GM23248 (cell line): ENCODE measurements around the gene TMEM207. TPM values are rescaled to one million over a fixed set of nuclear protein-coding genes. Genes with fewer than 3 reads are reported as not detected.

Experiments used
- DNase-seq: peaks from one replicate; pipeline ENCODE4 v3.0.0-alpha.2; 2015
- H2AFZ ChIP-seq: fragments of 200-600 bp; sonication (generic); 2 replicates; pipeline ENCODE4 v1.6.1; 2016; ENCODE audit warnings: antibody characterized with exemption
- H3F3A ChIP-seq: fragments of 200-600 bp; sonication (generic); 2 replicates; pipeline ENCODE4 v1.6.1; 2016; ENCODE audit warnings: mild to moderate bottlenecking, antibody characterized with exemption, mixed run types; ENCODE audit not compliant: insufficient read depth
- H3K27ac ChIP-seq: fragments of 200-600 bp; sonication (generic); 2 replicates; pipeline ENCODE4 v1.5.1; 2016; ENCODE audit warnings: mild to moderate bottlenecking
- H3K27me3 ChIP-seq: fragments of 200-600 bp; sonication (generic); replicated peaks from 2 replicates; pipeline ENCODE4 v1.6.1; 2016; ENCODE audit warnings: mild to moderate bottlenecking; ENCODE audit not compliant: insufficient read depth
- H3K36me3 ChIP-seq: fragments of 200-600 bp; sonication (generic); 2 replicates; pipeline ENCODE4 v1.6.1; 2016; ENCODE audit warnings: low read depth, mild to moderate bottlenecking
- H3K4me1 ChIP-seq: fragments of 200-600 bp; sonication (generic); 2 replicates; pipeline ENCODE4 v1.6.1; 2016; ENCODE audit warnings: mild to moderate bottlenecking; ENCODE audit not compliant: insufficient read depth
- H3K4me2 ChIP-seq: fragments of 200-600 bp; sonication (generic); one replicate; pipeline ENCODE4 v1.6.1; 2016; ENCODE audit warnings: mild to moderate bottlenecking; ENCODE audit not compliant: unreplicated experiment
- H3K4me3 ChIP-seq: fragments of 200-600 bp; sonication (generic); 2 replicates; pipeline ENCODE4 v1.5.1; 2016; ENCODE audit warnings: mild to moderate bottlenecking
- H3K79me2 ChIP-seq: fragments of 200-600 bp; sonication (generic); 2 replicates; pipeline ENCODE4 v1.6.1; 2016; ENCODE audit warnings: mild to moderate bottlenecking; ENCODE audit not compliant: insufficient read depth
- H3K9ac ChIP-seq: fragments of 200-600 bp; sonication (generic); 2 replicates; pipeline ENCODE4 v1.6.1; 2016; ENCODE audit warnings: mild to moderate bottlenecking
- H3K9me2 ChIP-seq: fragments of 200-600 bp; sonication (generic); 2 replicates; pipeline ENCODE4 v1.6.1; 2016; ENCODE audit warnings: mixed run types, mild to moderate bottlenecking, moderate library complexity; ENCODE audit not compliant: insufficient read depth
- H3K9me3 ChIP-seq: fragments of 200-600 bp; sonication (generic); one replicate; pipeline ENCODE4 v1.6.1; 2017; ENCODE audit warnings: low read depth
- H4K20me1 ChIP-seq: fragments of 200-600 bp; sonication (generic); 2 replicates; pipeline ENCODE4 v1.6.0; 2016; ENCODE audit not compliant: insufficient read depth
- EZH2 ChIP-seq: fragments of 200-600 bp; sonication (generic); IDR thresholded peaks from 2 replicates; pipeline ENCODE4 v1.6.1; 2018; ENCODE audit warnings: antibody characterized with exemption, mild to moderate bottlenecking; ENCODE audit not compliant: insufficient read depth, poor library complexity, severe bottlenecking
- EZH2phosphoT487 ChIP-seq: fragments of 200-600 bp; sonication (generic); IDR thresholded peaks from 2 replicates; pipeline ENCODE4 v1.6.1; 2018; ENCODE audit warnings: antibody characterized with exemption, moderate library complexity, mild to moderate bottlenecking, low read depth; ENCODE audit not compliant: insufficient read depth
- WGBS, 2 experiments: methylation state at CpG; one replicate each; pipeline ENCODE4 v1.1.6; 2015 to 2017; ENCODE audit warnings: low lambda C conversion rate in 2 of 2, low coverage in 1 of 2; ENCODE audit errors: missing lambda C conversion rate in 2 of 2; 5-methylcytosine and 5-hydroxymethylcytosine counted together
- in situ Hi-C: fragments of 300-500 bp; cut with MboI; formaldehyde crosslinking; loops from 2 replicates; pipeline ENCODE4 v1.15.0; 2020
- polyA plus RNA-seq: library from polyadenylated mRNA; unstranded; fragments of >200 nt; fragmentation: Nextera tagmentation; extraction: Ambion mirVana; gene quantifications from 2 replicates; pipeline ENCODE4 v1.2.1, GENCODE V29; 2016
- total RNA-seq: library from RNA; depleted of rRNA; stranded (reverse); fragments of >200 nt; shearing (Covaris generic); gene quantifications from 2 replicates; pipeline ENCODE4 v1.2.3, GENCODE V29; 2014; rRNA removed

The TMEM207 gene
- total RNA-seq (not detected in 2 replicates), polyA plus RNA-seq (not detected in 2 replicates)

DNA sequence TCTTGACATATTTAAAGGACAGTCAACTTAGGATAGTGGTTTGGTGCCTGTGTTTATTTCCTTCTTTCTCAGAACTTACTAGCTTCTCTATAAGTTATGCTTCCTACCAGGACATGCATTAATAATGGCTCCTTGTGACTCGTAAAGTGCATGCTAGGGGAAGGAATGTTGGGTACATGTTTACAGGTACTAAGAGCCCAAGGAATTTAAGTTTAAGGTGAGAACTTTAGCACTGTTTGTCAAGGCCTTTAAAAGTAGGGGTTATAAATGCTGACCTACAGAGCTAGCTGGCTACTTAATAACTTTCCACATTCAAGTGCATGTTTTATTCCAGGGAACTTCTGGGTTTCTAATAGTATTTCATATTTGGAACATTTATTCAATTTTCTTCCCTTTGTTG, at the start of gene TMEM207:
TMEM207 (minus strand) TSS at position 101 of the 400 bp plus-strand sequence; CDS start at position 9, 92 bp downstream.
- in situ Hi-C loops, result loop anchor here (25.0 kb wide), 1 partner anchor 488 kb away; no protein-coding TSS in a partner anchor
- DNase-seq, result no peak
- 96% methylated on average over 1 of the region's 1 CpG for WGBS, 2 experiments
- Histone ChIP-seq H3K9me2 (no peaks in the 10 kb centered on the region), H3K27ac (no peak within 1 kb of the TSS), H3K27me3 (no peaks in the 10 kb centered on the region), H2AFZ (no peak within 1 kb of the TSS), H3K9ac (no peak within 1 kb of the TSS), H3K4me1 (peaks cover 3% of the 10 kb centered on the region; the same call in 1 of the 2 replicates), H3K4me2 (no peak within 1 kb of the TSS), H3K9me3 (no peaks in the 10 kb centered on the region), H3K36me3 (no peaks in the 10 kb centered on the region), H3K4me3 (no peak within 1 kb of the TSS), H3K79me2 (no peaks in the 10 kb centered on the region), H4K20me1 (no peaks in the 10 kb centered on the region), H3F3A (no peaks in the 10 kb centered on the region)
- no peak for TF ChIP-seq EZH2phosphoT487
- TF ChIP-seq EZH2, result no peak

DNA sequence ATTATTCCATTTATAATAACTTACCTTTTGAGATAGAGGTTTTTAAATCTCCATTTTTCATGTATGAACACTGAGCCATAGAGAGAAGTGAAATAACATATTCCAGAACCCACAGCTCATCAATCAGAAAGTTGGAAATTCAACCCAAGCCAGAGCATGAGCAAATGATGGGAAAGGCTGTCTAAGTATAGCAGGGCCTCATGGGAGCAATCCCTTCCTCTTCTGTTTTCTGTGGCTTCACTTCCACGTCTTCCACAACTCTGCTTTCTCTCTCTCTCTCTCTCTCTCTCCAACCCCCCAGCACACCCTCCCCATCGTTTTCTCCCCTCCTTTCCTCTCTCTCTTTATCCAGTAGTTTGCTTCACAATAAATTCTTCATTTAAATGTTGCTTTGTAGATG, 49.4 kb upstream of the TMEM207 start:
- DNase-seq, result no peak
- Histone ChIP-seq H3K9ac (no peak overlapping the region), H3F3A (peaks cover 20% of the 10 kb centered on the region), H2AFZ (no peak overlapping the region), H3K9me3 (no peaks in the 10 kb centered on the region), H3K4me2 (no peak overlapping the region), H3K36me3 (no peaks in the 10 kb centered on the region), H3K4me3 (no peak overlapping the region), H3K9me2 (no peaks in the 10 kb centered on the region; the same call in 1 of the 2 replicates), H3K79me2 (no peaks in the 10 kb centered on the region), H3K27ac (no peak overlapping the region), H3K4me1 (peaks cover 24% of the 10 kb centered on the region), H3K27me3 (no peaks in the 10 kb centered on the region), H4K20me1 (no peaks in the 10 kb centered on the region)
- in situ Hi-C loops, result no loop called here
- 48 to 50% methylated on average over 1 to 2 of the region's 2 CpGs for WGBS, 2 experiments
- TF ChIP-seq EZH2 (no peak), EZH2phosphoT487 (no peak)

DNA sequence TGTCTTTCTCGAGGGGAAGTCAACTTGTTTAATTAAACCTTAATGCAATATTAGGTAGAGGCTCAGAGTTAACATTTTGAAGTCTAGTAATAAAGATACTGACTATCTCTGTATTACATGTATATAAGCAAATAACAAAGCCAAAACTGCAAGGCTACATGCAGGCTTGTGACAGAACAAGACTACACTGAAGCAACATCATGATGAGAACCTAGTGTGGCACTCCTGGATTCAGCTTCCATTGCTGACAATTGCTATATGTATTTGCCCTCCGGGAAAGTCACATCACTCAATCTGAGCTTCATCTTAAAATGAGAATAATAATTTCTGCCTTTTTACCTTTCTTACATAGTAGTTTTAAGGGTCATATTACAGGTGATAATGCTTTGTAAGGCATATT, 48.6 kb upstream of the TMEM207 start:
- Histone ChIP-seq H3K9me3 (no peaks in the 10 kb centered on the region), H2AFZ (no peak overlapping the region), H3F3A (peaks cover 20% of the 10 kb centered on the region), H3K36me3 (no peaks in the 10 kb centered on the region), H4K20me1 (no peaks in the 10 kb centered on the region), H3K9ac (no peak overlapping the region), H3K79me2 (no peaks in the 10 kb centered on the region), H3K27me3 (no peaks in the 10 kb centered on the region), H3K27ac (no peak overlapping the region), H3K4me2 (no peak overlapping the region), H3K9me2 (no peaks in the 10 kb centered on the region; the same call in 1 of the 2 replicates), H3K4me3 (no peak overlapping the region), H3K4me1 (peaks cover 24% of the 10 kb centered on the region)
- WGBS, 2 experiments, result 47 to 49% methylated on average over 2 of the region's 2 CpGs
- in situ Hi-C loops, result no loop called here
- TF ChIP-seq EZH2, result no peak
- TF ChIP-seq EZH2phosphoT487, result no peak
- no peak for DNase-seq

DNA sequence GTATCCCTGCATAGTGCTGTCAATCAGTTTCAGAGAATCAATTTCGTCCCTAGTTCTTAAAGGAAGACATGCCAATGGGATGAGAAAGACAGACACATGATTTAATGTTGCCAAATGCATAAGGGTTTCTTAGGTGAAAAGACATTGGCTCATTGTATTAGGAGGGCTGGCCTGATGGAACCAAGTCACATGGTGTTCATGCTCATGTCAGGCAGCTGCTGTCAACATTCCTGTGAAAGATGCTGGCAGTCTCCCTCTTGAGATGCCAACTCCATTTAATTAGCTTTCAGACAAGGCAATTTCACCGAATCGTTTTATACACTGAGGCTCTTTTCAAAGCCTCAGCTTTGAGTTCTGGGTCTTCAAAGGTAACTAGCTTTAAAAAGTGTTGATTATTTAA, 48.1 kb upstream of the TMEM207 start:
- no peaks in the 10 kb centered on the region for H3K36me3 ChIP-seq
- H3K9me2 ChIP-seq, result no peaks in the 10 kb centered on the region; the same call in 1 of the 2 replicates
- in situ Hi-C loops, result no loop called here
- no peaks in the 10 kb centered on the region for H3K9me3 ChIP-seq
- H2AFZ ChIP-seq, result no peak overlapping the region
- DNase-seq, result no peak
- 82 to 86% methylated on average over 3 of the region's 3 CpGs for WGBS, 2 experiments
- H3K4me3 ChIP-seq, result no peak overlapping the region
- no peak overlapping the region for H3K27ac ChIP-seq
- H3F3A ChIP-seq, result peaks cover 20% of the 10 kb centered on the region
- no peak overlapping the region for H3K9ac ChIP-seq
- H3K27me3 ChIP-seq, result no peaks in the 10 kb centered on the region
- no peaks in the 10 kb centered on the region for H3K79me2 ChIP-seq
- TF ChIP-seq EZH2 (no peak), EZH2phosphoT487 (no peak)
- no peaks in the 10 kb centered on the region for H4K20me1 ChIP-seq
- no peak overlapping the region for H3K4me2 ChIP-seq
- H3K4me1 ChIP-seq, result peaks cover 24% of the 10 kb centered on the region

DNA sequence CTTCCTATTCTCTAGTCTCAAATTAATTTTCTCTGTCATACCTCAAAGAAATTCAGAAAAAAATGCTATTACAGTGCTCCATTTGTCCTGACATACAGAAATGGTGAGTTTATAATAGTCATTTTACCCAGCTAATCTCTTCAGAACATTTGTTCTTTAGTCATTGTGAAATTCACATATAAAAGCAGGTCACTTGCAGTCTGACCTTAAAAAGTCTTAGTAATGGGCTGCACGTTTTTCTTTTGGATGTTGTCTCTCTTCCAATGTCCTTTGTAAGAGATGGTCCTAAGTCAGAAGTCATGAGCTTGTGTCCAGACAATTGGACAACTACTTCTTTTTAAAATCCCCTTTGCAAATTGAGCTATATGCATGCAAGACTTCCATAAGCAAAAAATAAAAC, 47.2 kb upstream of the TMEM207 start:
- H2AFZ ChIP-seq, result peak overlapping the region; percentile 31; the same call in 1 of the 2 replicates
- H4K20me1 ChIP-seq, result no peaks in the 10 kb centered on the region
- H3K27me3 ChIP-seq, result no peaks in the 10 kb centered on the region
- no peaks in the 10 kb centered on the region for H3K36me3 ChIP-seq
- H3K27ac ChIP-seq, result peak overlapping the region; percentile 60
- H3F3A ChIP-seq, result peaks cover 20% of the 10 kb centered on the region
- H3K9me3 ChIP-seq, result no peaks in the 10 kb centered on the region
- peaks cover 24% of the 10 kb centered on the region for H3K4me1 ChIP-seq
- no peak overlapping the region for H3K4me3 ChIP-seq
- peak; percentile 25 for DNase-seq
- no peak overlapping the region for H3K9ac ChIP-seq
- H3K4me2 ChIP-seq, result no peak overlapping the region
- no peaks in the 10 kb centered on the region; the same call in 1 of the 2 replicates for H3K9me2 ChIP-seq
- WGBS, 2 experiments, result 5 to 9% methylated on average over 1 of the region's 1 CpG
- in situ Hi-C loops, result no loop called here
- no peaks in the 10 kb centered on the region for H3K79me2 ChIP-seq
- TF ChIP-seq EZH2phosphoT487, result no peak
